ENCODE results near the gene SLC37A2.
A peak's percentile ranks its signal among the peaks of the same experiment; 100 is the strongest.

SLC37A2 gene

DNA sequence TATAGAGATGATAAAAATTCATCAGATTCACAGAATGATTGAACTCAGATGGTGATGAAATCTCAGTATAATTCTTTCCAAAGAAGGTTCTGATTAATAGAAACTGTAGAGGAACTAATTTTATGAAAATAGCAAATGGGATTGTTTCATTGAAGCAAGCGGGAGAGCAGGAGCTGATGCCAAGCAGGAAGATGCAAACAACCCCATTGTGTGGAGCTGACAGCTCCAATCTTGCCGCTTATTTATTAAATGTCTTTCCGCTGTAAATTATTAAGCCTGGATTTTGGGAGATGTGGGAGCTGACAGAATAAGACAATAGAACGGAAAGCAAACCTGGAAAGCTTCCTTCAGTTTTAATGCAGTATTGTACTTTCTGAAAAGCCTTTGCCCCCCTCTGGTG is 54.3 kb downstream of the SLC37A2 start:
- TF ChIP-seq, protein P1, sequence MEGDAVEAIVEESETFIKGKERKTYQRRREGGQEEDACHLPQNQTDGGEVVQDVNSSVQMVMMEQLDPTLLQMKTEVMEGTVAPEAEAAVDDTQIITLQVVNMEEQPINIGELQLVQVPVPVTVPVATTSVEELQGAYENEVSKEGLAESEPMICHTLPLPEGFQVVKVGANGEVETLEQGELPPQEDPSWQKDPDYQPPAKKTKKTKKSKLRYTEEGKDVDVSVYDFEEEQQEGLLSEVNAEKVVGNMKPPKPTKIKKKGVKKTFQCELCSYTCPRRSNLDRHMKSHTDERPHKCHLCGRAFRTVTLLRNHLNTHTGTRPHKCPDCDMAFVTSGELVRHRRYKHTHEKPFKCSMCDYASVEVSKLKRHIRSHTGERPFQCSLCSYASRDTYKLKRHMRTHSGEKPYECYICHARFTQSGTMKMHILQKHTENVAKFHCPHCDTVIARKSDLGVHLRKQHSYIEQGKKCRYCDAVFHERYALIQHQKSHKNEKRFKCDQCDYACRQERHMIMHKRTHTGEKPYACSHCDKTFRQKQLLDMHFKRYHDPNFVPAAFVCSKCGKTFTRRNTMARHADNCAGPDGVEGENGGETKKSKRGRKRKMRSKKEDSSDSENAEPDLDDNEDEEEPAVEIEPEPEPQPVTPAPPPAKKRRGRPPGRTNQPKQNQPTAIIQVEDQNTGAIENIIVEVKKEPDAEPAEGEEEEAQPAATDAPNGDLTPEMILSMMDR (IDR thresholded peaks at IDR 0.05; ENCODE audit: control insufficient read depth, extremely low read depth, insufficient read depth): no peak
- H3K4me3 ChIP-seq (ENCODE audit: low read depth, low read length): no peak overlapping the region
- DNase-seq (ENCODE audit: low read depth): no peak

DNA sequence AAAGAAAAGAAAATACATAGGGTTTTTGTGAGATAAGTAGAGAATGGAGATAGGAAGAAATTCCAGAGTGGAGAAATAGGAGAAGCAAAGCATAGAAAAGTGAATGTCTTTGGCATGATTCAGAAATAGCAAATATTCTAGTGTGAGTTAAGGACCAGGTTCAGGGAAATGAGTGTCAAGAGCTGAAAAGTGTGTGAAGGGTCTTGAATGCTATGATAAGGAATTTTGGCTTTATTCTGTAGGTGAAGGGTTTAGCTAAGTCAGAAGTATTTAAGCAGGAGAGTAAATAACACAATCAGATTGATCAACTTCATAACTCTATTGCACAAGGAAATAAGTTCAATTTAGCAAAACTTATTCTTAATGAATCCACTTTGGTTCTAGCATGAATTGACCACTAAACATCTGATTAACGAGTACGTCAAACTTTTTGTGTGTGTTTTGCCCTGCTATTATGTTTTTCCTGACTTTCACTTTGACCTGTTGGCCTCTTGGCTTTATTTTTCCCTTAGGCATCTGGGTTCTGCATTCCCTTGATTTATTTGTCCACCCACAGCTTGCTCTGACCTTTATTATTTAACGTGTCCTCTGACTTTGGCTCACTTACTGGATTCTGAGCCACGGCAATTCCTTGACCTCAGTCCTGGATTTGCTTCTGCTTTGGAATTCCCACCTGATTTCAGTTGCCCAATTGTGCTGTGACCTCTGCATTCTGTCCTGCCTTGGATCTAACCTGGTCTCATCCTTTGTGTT is 60.3 kb downstream of the SLC37A2 start:
- TF ChIP-seq, protein P1 (IDR thresholded peaks at IDR 0.05; ENCODE audit: control insufficient read depth, extremely low read depth, insufficient read depth): no peak
- no peak for DNase-seq (ENCODE audit: low read depth)
- H3K4me3 ChIP-seq (ENCODE audit: low read depth, low read length): no peak overlapping the region

DNA sequence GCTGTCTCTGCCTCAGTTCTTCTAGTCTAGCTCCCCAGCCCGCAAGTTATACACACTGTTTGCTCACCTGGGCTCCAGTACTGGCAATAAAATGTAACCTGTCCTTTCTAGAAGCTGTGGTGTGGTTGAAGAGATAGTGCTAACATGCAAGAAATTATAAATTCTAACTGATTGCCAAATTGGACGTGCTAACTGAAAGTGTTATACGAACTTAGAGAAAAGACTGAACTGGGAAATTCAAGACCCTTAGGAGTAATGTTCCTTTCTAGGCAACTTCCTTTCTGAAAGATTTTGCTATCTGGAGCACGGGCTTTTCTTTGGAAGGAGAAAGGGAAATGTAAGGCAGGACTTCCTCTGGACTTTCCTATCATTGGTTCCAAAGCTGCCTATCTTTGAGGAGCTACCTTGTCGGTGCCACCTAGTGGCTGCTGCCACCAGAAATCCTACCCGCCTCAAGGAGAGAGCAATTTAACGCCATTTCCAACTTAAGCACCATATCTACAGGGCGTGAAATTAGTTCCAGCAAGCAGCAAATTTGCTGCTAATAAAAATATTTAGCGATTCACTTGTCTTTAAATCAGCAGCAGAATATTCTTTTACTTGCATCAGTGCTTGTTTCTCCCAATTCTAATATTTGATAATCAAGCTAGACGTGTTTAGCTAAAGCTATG is 61.0 kb downstream of the SLC37A2 start:
- TF ChIP-seq, protein P1 (IDR thresholded peaks at IDR 0.05; ENCODE audit: control insufficient read depth, extremely low read depth, insufficient read depth): peak; percentile 47
- DNase-seq (ENCODE audit: low read depth): no peak
- no peak overlapping the region for H3K4me3 ChIP-seq (ENCODE audit: low read depth, low read length)

DNA sequence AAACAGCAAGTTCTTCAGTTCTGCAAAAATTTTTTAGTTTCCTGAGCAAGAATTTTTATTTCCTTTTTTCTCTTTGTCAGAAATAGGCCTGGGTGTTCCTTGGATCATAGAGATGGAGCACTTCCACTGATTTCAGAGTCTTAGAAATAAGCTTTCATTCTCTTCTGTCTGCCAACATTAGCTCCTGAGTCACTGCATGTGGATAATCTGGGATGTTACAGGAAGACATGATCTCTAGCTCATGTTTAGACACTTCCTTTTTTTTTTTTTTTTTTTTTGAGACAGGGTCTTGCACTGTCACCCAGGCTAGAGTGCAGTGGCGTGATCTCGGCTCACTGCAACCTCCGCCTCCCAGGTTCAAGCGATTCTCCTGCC is 61.5 kb downstream of the SLC37A2 start:
- no peak overlapping the region for H3K4me3 ChIP-seq (ENCODE audit: low read depth, low read length)
- DNase-seq (ENCODE audit: low read depth): no peak
- TF ChIP-seq, protein P1 (IDR thresholded peaks at IDR 0.05; ENCODE audit: control insufficient read depth, extremely low read depth, insufficient read depth): no peak

DNA sequence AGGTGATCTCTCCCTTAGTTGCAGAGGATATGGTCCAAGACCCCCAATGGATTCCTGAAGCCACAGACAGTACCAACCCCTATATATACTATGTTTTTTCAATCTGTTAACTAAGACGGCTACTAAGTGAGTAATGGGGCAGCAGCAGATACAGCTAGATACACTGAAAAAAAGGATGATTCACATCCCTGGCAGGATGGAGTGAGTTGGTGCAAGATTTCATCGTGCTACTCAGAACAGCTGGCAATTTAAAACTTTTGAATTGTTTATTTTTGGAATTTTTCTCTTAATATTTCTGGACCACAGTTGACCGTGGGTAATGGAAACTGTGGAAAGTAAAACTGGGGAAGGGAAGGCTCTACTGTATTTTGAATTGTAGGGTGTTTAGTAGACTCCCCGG is 65.3 kb downstream of the SLC37A2 start:
- DNase-seq (ENCODE audit: low read depth): no peak
- no peak overlapping the region for H3K4me3 ChIP-seq (ENCODE audit: low read depth, low read length)
- TF ChIP-seq, protein P1 (IDR thresholded peaks at IDR 0.05; ENCODE audit: control insufficient read depth, extremely low read depth, insufficient read depth): no peak

DNA sequence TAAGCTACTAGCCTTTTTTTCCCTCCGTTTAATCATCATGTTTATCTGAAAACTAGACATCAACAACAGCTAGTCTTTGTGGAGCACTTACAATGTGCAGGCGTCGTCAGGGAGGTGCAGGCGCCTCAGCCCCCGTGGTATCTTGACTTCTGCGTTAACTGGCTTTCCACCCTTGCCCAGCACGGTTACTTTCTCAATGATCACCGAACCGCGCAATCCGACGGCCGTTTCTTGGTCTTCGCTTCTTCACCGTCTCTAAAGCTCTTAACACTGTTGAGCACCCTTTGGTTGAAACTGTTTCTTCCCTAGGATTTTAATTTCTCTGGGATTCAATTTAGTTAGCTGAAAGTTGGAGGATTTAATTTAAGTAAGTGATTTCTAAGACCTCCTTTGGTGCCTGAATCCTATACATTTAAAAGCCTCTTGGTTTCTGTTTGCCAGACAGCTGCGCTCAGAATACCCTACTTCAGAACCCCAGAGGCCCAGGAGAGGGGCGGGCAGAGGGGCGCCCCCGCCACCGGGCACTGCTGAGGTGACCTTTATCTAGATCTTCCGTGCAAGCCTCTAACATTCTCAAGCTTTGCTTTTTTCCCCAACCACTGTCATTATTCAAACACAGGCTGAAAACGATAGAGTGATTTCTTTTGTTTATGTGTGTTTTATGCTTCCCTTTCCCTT is 66.3 kb downstream of the SLC37A2 start:
- H3K4me3 ChIP-seq (ENCODE audit: low read depth, low read length): no peak overlapping the region
- TF ChIP-seq, protein P1 (IDR thresholded peaks at IDR 0.05; ENCODE audit: control insufficient read depth, extremely low read depth, insufficient read depth): no peak
- DNase-seq (ENCODE audit: low read depth): no peak
